Body of pancreas (tissue), 4 donors: ENCODE measurements around the gene DNASE1L2.

Experiments
- CTCF ChIP-seq, 7 experiments: fragments of 450-650 bp in 4 of 7; fragments of 200-600 bp in 3 of 7; sonication (generic) in 3 of 7; IDR thresholded peaks; one replicate each; pipeline ENCODE4 v1.5.1; 2016 to 2019; ENCODE audit warnings: antibody characterized with exemption in 7 of 7
- POLR2A ChIP-seq, 3 donors: fragments of 450-650 bp; IDR thresholded peaks; one replicate each; pipeline ENCODE4 v1.6.1; 2016; ENCODE audit warnings: antibody characterized with exemption in 3 of 3, mild to moderate bottlenecking in 2 of 3

GRCh38 chr16:2273931-2274330, 37.7 kb downstream of the DNASE1L2 start:
- TF ChIP-seq CTCF (IDR thresholded peaks at IDR 0.05) (no peak), POLR2A (IDR thresholded peaks at IDR 0.05) (no peak)
